Measurements from ENCODE around the gene LMF1. TPM values are rescaled to one million over a fixed set of nuclear protein-coding genes. Genes with fewer than 3 reads are reported as not detected.

The LMF1 gene
- total and polyA plus RNA-seq, 9 of the 15 experiments (the other 6 are each of a cell fraction or from before 2014, with no cell fraction given), result 0.11 to 1.6 (median 0.55) TPM; not detected in 1

- BruUV-seq (replicated peaks), result no TSS peak
- H4K20me1 ChIP-seq (replicated peaks; ENCODE audit: control insufficient read depth, insufficient read depth, low read length), result peaks cover 8% of the 10 kb centered on the region
- H3K4me2 ChIP-seq (ENCODE audit: insufficient read depth, low read length), result no peak overlapping the region
- 36% methylated on average over 30 of the region's 33 CpGs for WGBS (ENCODE audit: insufficient coverage, low coverage, missing lambda C conversion rate)
- H2AFZ ChIP-seq (ENCODE audit: low read depth, low read length), result no peak overlapping the region
- intact Hi-C loops (cut with micrococcal nuclease), result loop anchor here (5.0 kb wide), 1 partner anchor 92 kb away; no protein-coding TSS in a partner anchor
- FAIRE-seq (no peak), ATAC-seq (no peak), DNase-seq (ENCODE audit: extremely low read depth in 1 of 4, low spot score in 3 of 4) (no peak)
- no peaks in the 10 kb centered on the region for H3K27me3 ChIP-seq (ENCODE audit: control insufficient read depth in 2 of 2, insufficient read depth in 2 of 2, low read length in 2 of 2)
- in situ Hi-C loops (cut with MboI), result no loop called here
- H3K9me3 ChIP-seq (replicated peaks; ENCODE audit: control insufficient read depth, insufficient read depth, low read depth, low read length), result no peaks in the 10 kb centered on the region
- POLR2A ChIA-PET, result interaction anchor here (0.6 to 1.0 kb wide), 3 partner anchors 22 to 769 kb away, joined by 3 read pairs; no protein-coding TSS in a partner anchor
- peaks cover 4 to 86% of the 10 kb centered on the region in 2 experiments; a peak in 4 of 5 replicates for H3K4me1 ChIP-seq (replicated peaks in 1 of 2; ENCODE audit: control insufficient read depth in 2 of 2, insufficient read depth in 2 of 2, low read length in 2 of 2)
- peak overlapping the region in 1 of 2 experiments; percentile 68; a peak in 1 of 4 replicates for H3K9ac ChIP-seq (ENCODE audit: insufficient read depth in 1 of 2, low read depth in 2 of 2, low read length in 2 of 2)
- CTCF ChIA-PET (ENCODE audit: low intra/inter-chr PET ratio), result no interaction called here
- H3K79me2 ChIP-seq (ENCODE audit: control insufficient read depth, insufficient read depth, low read length), result peaks cover 6% of the 10 kb centered on the region; the same call in 2 of the 3 replicates
- H3K9me1 ChIP-seq (ENCODE audit: control insufficient read depth, insufficient read depth, low read length), result no peaks in the 10 kb centered on the region
- H3K36me3 ChIP-seq (ENCODE audit: control insufficient read depth, insufficient read depth, low read length), result no peaks in the 10 kb centered on the region
- no peak overlapping the region for H3K4me3 ChIP-seq
- H3K27ac ChIP-seq (ENCODE audit: extremely low read depth, low read depth, low read length), result no peak overlapping the region
- TF ChIP-seq ZNF3 (CRISPR knock-in tag; IDR thresholded peaks at IDR 0.05) (no peak), MEIS2 (IDR thresholded peaks at IDR 0.05; ENCODE audit: partially characterized antibody) (no peak), RB1 (IDR thresholded peaks at IDR 0.05; ENCODE audit: low read depth) (no peak), ZBTB1 (CRISPR knock-in tag; IDR thresholded peaks at IDR 0.05; ENCODE audit: borderline replicate concordance, low read depth) (no peak), SREBF1 (IDR thresholded peaks at IDR 0.05; ENCODE audit: borderline replicate concordance, low read depth, low read length) (no peak), ADNP (tag; IDR thresholded peaks at IDR 0.05) (no peak), POLR2G (IDR thresholded peaks at IDR 0.05; ENCODE audit: low read depth, low read length) (peak; percentile 62), RBFOX2 (IDR thresholded peaks at IDR 0.05; ENCODE audit: low read depth, low read length) (peak; percentile 36; the same call in 1 of the 2 replicates), ZNF695 (CRISPR knock-in tag; IDR thresholded peaks at IDR 0.05) (no peak), ZNF224 (CRISPR knock-in tag; IDR thresholded peaks at IDR 0.05) (no peak), ZBTB5 (IDR thresholded peaks at IDR 0.05) (no peak), HSF4 (CRISPR knock-in tag; IDR thresholded peaks at IDR 0.05; ENCODE audit: borderline replicate concordance) (no peak), POLR2A (conservative IDR thresholded peaks at IDR 0.05) (peak; percentile 8; the same call in 1 of the 2 replicates), SMAD1 (IDR thresholded peaks at IDR 0.05; ENCODE audit: low read depth, low read length, partially characterized antibody) (no peak), ESRRB (CRISPR knock-in tag; IDR thresholded peaks at IDR 0.05; ENCODE audit: borderline replicate concordance) (no peak), FOS (IDR thresholded peaks at IDR 0.05; ENCODE audit: extremely low read depth, insufficient read length) (no peak)
- TF ChIP-seq, protein P1, sequence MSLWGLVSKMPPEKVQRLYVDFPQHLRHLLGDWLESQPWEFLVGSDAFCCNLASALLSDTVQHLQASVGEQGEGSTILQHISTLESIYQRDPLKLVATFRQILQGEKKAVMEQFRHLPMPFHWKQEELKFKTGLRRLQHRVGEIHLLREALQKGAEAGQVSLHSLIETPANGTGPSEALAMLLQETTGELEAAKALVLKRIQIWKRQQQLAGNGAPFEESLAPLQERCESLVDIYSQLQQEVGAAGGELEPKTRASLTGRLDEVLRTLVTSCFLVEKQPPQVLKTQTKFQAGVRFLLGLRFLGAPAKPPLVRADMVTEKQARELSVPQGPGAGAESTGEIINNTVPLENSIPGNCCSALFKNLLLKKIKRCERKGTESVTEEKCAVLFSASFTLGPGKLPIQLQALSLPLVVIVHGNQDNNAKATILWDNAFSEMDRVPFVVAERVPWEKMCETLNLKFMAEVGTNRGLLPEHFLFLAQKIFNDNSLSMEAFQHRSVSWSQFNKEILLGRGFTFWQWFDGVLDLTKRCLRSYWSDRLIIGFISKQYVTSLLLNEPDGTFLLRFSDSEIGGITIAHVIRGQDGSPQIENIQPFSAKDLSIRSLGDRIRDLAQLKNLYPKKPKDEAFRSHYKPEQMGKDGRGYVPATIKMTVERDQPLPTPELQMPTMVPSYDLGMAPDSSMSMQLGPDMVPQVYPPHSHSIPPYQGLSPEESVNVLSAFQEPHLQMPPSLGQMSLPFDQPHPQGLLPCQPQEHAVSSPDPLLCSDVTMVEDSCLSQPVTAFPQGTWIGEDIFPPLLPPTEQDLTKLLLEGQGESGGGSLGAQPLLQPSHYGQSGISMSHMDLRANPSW (CRISPR knock-in tag; IDR thresholded peaks at IDR 0.05), result no peak
- TF ChIP-seq, protein P2, sequence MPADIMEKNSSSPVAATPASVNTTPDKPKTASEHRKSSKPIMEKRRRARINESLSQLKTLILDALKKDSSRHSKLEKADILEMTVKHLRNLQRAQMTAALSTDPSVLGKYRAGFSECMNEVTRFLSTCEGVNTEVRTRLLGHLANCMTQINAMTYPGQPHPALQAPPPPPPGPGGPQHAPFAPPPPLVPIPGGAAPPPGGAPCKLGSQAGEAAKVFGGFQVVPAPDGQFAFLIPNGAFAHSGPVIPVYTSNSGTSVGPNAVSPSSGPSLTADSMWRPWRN (IDR thresholded peaks at IDR 0.05; ENCODE audit: low read depth), result no peak
Observed at GRCh38 chr16:804193-805048, 166.4 kb downstream of the LMF1 start.

All from K562 (cell line).